Body of pancreas (tissue), 4 donors: Measurements from ENCODE around the gene IGFALS. TPM values are rescaled to one million over a fixed set of nuclear protein-coding genes. Genes with fewer than 3 reads are reported as not detected.

Experiments
- ATAC-seq: fragments of 150-250 bp; one replicate; pipeline ENCODE4 v1.9.1; 2016
- DNase-seq, 4 donors: peaks; one replicate each; pipeline ENCODE4 v3.0.0-alpha.2; 2019
- H3K27ac ChIP-seq, 4 donors: fragments of 200-600 bp; sonication (generic); 1 replicate in 3 of 4; 2 replicates in 1 of 4; pipeline versions ENCODE4 v1.5.1 to v1.6.1; 2016 to 2019; ENCODE audit warnings: mild to moderate bottlenecking in 1 of 4, mixed read lengths in 1 of 4, moderate library complexity in 1 of 4
- H3K27me3 ChIP-seq, 2 donors: fragments of 200-600 bp; sonication (generic); one replicate each; pipeline ENCODE4 v1.6.0; 2016; ENCODE audit warnings: mild to moderate bottlenecking in 1 of 2
- H3K36me3 ChIP-seq, 2 donors: fragments of 200-600 bp; sonication (generic); replicated peaks in 1 of 2; 2 replicates each; pipeline ENCODE4 v1.5.1; 2016; ENCODE audit warnings: low read depth in 2 of 2; ENCODE audit not compliant: insufficient read depth in 1 of 2
- H3K4me1 ChIP-seq: fragments of 200-600 bp; sonication (generic); one replicate; pipeline ENCODE4 v1.6.0; 2016
- H3K4me3 ChIP-seq, 2 donors: fragments of 200-600 bp; sonication (generic); 1 replicate in 1 of 2; 2 replicates in 1 of 2; pipeline ENCODE4 v1.5.1; 2016 to 2019
- H3K9me3 ChIP-seq, 3 donors: fragments of 200-600 bp; sonication (generic); 1 replicate in 2 of 3; 2 replicates in 1 of 3; pipeline ENCODE4 v1.5.1; 2016
- POLR2A ChIP-seq, 3 donors: fragments of 450-650 bp; IDR thresholded peaks; one replicate each; pipeline ENCODE4 v1.6.1; 2016; ENCODE audit warnings: antibody characterized with exemption in 3 of 3, mild to moderate bottlenecking in 2 of 3
- WGBS, 2 donors: methylation state at CpG; one replicate each; pipeline ENCODE4 v1.1.5; 2017; 5-methylcytosine and 5-hydroxymethylcytosine counted together
- intact Hi-C: fragments of 100-400 bp; cut with DNase I; formaldehyde crosslinking; loops from one replicate; pipeline ENCODE4 v1.15.1; 2023
- total RNA-seq, 2 donors: library from RNA; depleted of rRNA; stranded (reverse); fragments of >200 nt; gene quantifications; one replicate each; pipeline ENCODE4 v1.1.0, GENCODE V29; 2016
- TF ChIP-seq, protein P1 (sequence below), 7 experiments: fragments of 450-650 bp in 4 of 7; fragments of 200-600 bp in 3 of 7; sonication (generic) in 3 of 7; IDR thresholded peaks; one replicate each; pipeline ENCODE4 v1.5.1; 2016 to 2019; ENCODE audit warnings: antibody characterized with exemption in 7 of 7

IGFALS gene
- total RNA-seq, 2 donors from 2014 or later, result 5.2 to 9.2 TPM

DNA sequence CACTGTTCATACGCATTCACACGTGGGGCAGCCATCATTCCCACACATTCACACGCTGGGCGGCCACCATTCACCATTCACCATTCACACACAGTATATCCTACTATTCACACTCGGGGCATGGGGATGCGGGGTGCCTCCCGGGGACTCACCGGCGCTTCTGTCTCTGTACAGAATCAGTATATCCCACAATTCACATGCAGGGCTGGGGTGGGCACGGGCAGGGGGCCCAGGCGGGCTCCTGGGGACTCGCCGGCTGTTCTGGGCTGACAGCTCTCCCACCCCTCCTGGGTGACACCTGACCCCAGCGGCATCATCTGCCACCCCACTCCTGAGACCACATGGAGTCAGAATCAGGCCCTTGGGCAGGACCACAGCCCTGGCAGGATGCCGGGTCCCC is 31.8 kb downstream of the IGFALS start:
- no peaks in the 10 kb centered on the region for H3K4me1 ChIP-seq
- ATAC-seq, result no peak
- no peaks in the 10 kb centered on the region for H3K9me3 ChIP-seq
- intact Hi-C loops, result no loop called here
- no peak overlapping the region for H3K4me3 ChIP-seq
- H3K36me3 ChIP-seq, result peaks cover 18 to 24% of the 10 kb centered on the region in 2 donors
- H3K27ac ChIP-seq, result no peak overlapping the region
- H3K27me3 ChIP-seq, result no peaks in the 10 kb centered on the region
- DNase-seq, result no peak
- 92 to 98% methylated on average over 4 to 15 of the region's 15 CpGs for WGBS, 2 donors
- no peak for TF ChIP-seq POLR2A (IDR thresholded peaks at IDR 0.05)
- TF ChIP-seq, protein P1, sequence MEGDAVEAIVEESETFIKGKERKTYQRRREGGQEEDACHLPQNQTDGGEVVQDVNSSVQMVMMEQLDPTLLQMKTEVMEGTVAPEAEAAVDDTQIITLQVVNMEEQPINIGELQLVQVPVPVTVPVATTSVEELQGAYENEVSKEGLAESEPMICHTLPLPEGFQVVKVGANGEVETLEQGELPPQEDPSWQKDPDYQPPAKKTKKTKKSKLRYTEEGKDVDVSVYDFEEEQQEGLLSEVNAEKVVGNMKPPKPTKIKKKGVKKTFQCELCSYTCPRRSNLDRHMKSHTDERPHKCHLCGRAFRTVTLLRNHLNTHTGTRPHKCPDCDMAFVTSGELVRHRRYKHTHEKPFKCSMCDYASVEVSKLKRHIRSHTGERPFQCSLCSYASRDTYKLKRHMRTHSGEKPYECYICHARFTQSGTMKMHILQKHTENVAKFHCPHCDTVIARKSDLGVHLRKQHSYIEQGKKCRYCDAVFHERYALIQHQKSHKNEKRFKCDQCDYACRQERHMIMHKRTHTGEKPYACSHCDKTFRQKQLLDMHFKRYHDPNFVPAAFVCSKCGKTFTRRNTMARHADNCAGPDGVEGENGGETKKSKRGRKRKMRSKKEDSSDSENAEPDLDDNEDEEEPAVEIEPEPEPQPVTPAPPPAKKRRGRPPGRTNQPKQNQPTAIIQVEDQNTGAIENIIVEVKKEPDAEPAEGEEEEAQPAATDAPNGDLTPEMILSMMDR (IDR thresholded peaks at IDR 0.05), result no peak

DNA sequence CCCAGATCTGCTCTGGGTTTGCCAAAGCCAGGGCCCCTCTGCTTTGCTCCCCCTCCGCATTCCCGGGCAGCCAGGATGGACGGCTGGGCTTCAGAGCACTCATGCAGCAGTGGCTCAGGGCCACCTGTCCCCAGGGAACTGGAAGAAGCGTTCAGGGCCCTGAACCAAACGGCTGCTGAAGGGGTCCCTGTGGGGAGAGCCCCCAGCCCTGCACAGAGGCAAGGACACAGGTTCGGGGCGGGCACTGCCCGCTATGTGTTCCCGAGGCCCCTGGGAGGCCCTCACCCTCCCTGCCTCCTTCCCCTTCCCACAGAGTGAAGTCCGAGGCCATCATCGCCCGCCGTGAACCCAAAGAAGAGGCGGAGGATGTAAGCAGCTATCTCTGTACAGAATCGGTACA is 32.6 kb downstream of the IGFALS start:
- Histone ChIP-seq H3K4me3 (no peak overlapping the region), H3K27ac (no peak overlapping the region), H3K9me3 (no peaks in the 10 kb centered on the region), H3K36me3 (peaks cover 12 to 22% of the 10 kb centered on the region in 2 donors), H3K27me3 (no peaks in the 10 kb centered on the region), H3K4me1 (no peaks in the 10 kb centered on the region)
- intact Hi-C loops, result no loop called here
- WGBS, 2 donors, result 93 to 95% methylated on average over 7 to 13 of the region's 15 CpGs
- TF ChIP-seq, protein P1 (IDR thresholded peaks at IDR 0.05), result no peak
- no peak for TF ChIP-seq POLR2A (IDR thresholded peaks at IDR 0.05)
- no peak for DNase-seq
- no peak for ATAC-seq

DNA sequence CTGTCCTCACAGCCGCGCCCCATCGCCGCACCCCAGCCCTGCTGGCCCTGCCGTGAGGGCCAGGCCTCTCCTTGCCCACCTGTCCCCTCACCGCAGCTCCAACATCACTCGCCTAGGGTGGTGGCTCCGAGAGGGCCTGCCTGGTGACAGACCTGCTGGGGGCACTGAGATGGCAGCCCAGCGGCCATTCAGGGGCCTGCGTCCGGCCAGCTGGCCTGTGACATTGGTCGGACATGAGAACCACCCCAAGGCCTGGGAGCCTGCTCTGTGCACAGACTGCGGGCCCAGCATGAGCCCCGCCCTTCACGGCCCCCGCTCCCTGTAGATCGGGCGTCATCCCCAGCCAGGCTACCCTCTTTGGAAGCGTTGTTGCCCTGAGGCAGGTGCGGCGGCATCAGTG is 34.0 kb downstream of the IGFALS start:
- Histone ChIP-seq H3K9me3 (no peaks in the 10 kb centered on the region), H3K27ac (no peak overlapping the region), H3K4me1 (no peaks in the 10 kb centered on the region), H3K36me3 (peaks cover 10 to 12% of the 10 kb centered on the region in 2 donors), H3K4me3 (no peak overlapping the region), H3K27me3 (no peaks in the 10 kb centered on the region)
- DNase-seq, result no peak
- WGBS, 2 donors, result 92 to 93% methylated on average over 3 to 17 of the region's 21 CpGs
- intact Hi-C loops, result no loop called here
- TF ChIP-seq, protein P1 (IDR thresholded peaks at IDR 0.05), result no peak
- no peak for TF ChIP-seq POLR2A (IDR thresholded peaks at IDR 0.05)
- no peak for ATAC-seq

DNA sequence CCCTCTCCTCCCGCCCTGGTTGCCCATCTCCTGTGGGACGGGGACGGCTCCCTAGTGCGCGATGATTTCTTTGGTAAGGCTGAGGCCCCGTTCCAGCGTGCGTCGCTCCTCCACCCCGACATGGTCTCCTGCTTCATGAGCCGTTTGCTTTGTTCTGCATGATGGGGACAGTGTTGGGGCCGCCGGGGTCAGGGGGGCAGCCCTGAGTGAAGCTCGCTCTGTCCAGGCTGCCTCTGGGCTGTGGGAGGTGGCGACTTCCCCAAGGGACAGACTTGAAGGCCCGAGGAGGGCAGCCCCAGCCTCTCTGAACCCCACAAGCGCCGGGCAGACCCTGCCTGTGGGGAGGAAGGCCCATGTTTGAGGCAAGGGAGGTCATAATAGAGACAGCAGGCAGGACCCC is 34.6 kb downstream of the IGFALS start:
- TF ChIP-seq POLR2A (IDR thresholded peaks at IDR 0.05), result no peak
- TF ChIP-seq, protein P1 (IDR thresholded peaks at IDR 0.05), result no peak
- H3K36me3 ChIP-seq, result peaks cover 6 to 10% of the 10 kb centered on the region in 2 donors
- intact Hi-C loops, result no loop called here
- H3K4me1 ChIP-seq, result no peaks in the 10 kb centered on the region
- no peak overlapping the region for H3K27ac ChIP-seq
- DNase-seq (no peak), ATAC-seq (no peak)
- 89 to 90% methylated on average over 13 to 18 of the region's 18 CpGs for WGBS, 2 donors
- H3K4me3 ChIP-seq, result no peak overlapping the region
- H3K27me3 ChIP-seq, result no peaks in the 10 kb centered on the region
- no peaks in the 10 kb centered on the region for H3K9me3 ChIP-seq

DNA sequence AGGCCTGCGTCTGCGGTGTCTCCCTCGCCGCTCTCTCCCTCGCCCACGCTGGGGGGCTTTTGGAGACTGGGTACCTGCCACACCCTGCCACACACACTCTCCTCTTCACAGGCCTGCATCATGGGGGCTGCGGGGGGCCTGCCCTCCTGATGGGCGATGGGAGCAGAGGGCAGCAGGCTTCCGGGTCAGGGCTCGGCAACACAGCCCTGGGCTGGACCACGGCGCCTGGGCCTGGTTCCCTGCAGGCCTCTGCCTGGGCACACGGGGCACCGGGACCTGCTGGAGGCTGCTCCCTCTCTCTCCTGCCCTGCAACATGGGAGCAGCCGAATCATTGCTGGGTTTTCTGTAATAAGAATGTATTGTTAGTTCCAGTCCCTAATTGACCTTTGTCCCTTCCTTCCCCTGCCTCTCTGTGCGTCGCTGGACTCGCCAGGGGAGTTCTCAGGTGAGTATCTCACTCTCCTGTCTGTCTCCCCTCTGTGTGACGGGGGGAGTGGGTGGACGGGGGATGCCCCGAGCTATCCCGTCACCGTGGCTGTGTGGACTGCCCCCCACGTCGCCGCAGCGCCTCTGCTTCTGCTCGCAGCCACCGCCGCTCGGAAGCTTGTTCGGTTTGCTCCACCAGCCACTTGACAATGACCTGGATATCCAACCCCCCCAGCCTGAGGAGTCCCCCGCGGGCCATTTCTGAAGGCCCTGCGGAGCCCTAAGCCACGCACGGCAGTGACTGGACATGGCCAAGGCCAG is 35.6 kb downstream of the IGFALS start:
- DNase-seq, result no peak
- no peaks in the 10 kb centered on the region for H3K27me3 ChIP-seq
- intact Hi-C loops, result no loop called here

More for the DNA sequence above, 35.6 kb downstream of the IGFALS start:
- peaks cover 6 to 7% of the 10 kb centered on the region in 2 donors for H3K36me3 ChIP-seq
- no peak for ATAC-seq
- H3K4me1 ChIP-seq, result no peaks in the 10 kb centered on the region
- no peak overlapping the region for H3K4me3 ChIP-seq
- WGBS, 2 donors, result 85 to 91% methylated on average over 29 to 36 of the region's 37 CpGs
- H3K27ac ChIP-seq, result no peak overlapping the region
- TF ChIP-seq POLR2A (IDR thresholded peaks at IDR 0.05), result no peak
- TF ChIP-seq, protein P1 (IDR thresholded peaks at IDR 0.05), result no peak
- H3K9me3 ChIP-seq, result no peaks in the 10 kb centered on the region
